Vagina (tissue), 2 donors: ENCODE results near the gene URM1. TPM values are rescaled to one million over a fixed set of nuclear protein-coding genes. Genes with fewer than 3 reads are reported as not detected.

Source experiments
- DNase-seq, 2 donors: peaks; one replicate each; pipeline ENCODE4 v3.0.0-alpha.2; 2017; ENCODE audit errors: extremely low spot score in 2 of 2
- H3K27ac ChIP-seq: fragments of 200-600 bp; sonication (generic); one replicate; pipeline ENCODE4 v1.5.1; 2019
- H3K27me3 ChIP-seq: fragments of 200-600 bp; sonication (generic); one replicate; pipeline ENCODE4 v1.5.1; 2019
- H3K36me3 ChIP-seq, 2 donors: fragments of 200-600 bp; sonication (generic); one replicate each; pipeline ENCODE4 v1.5.1; 2017 to 2019
- H3K4me1 ChIP-seq: fragments of 200-600 bp; sonication (generic); one replicate; pipeline ENCODE4 v1.5.1; 2019
- H3K4me3 ChIP-seq, 2 donors: fragments of 200-600 bp; sonication (generic); 1 replicate in 1 of 2; 2 replicates in 1 of 2; pipeline ENCODE4 v1.5.1; 2016 to 2019
- H3K9me3 ChIP-seq: fragments of 200-600 bp; sonication (generic); one replicate; pipeline ENCODE4 v1.5.1; 2019
- CTCF ChIP-seq, 3 experiments: fragments of 450-650 bp in 2 of 3; fragments of 200-600 bp in 1 of 3; sonication (generic) in 1 of 3; IDR thresholded peaks; one replicate each; pipeline ENCODE4 v1.5.1; 2017 to 2019; ENCODE audit warnings: antibody characterized with exemption in 3 of 3, mild to moderate bottlenecking in 2 of 3, moderate library complexity in 2 of 3
- POLR2A ChIP-seq, 2 donors: fragments of 450-650 bp; IDR thresholded peaks; one replicate each; pipeline ENCODE4 v1.6.1; 2017; ENCODE audit warnings: antibody characterized with exemption in 2 of 2, mild to moderate bottlenecking in 2 of 2, moderate library complexity in 2 of 2
- POLR2AphosphoS5 ChIP-seq, 2 donors: sonication (generic); formaldehyde crosslinking; IDR thresholded peaks; one replicate each; pipeline ENCODE4 v1.9.0; 2017; ENCODE audit warnings: antibody characterized with exemption in 2 of 2, mild to moderate bottlenecking in 2 of 2, low read depth in 1 of 2; ENCODE audit not compliant: insufficient read depth in 1 of 2
- intact Hi-C: fragments of 100-400 bp; cut with DNase I; formaldehyde crosslinking; loops from one replicate; pipeline ENCODE4 v1.15.1; 2023
- total RNA-seq: library from RNA; depleted of rRNA; stranded (reverse); fragments of >200 nt; gene quantifications from one replicate; pipeline ENCODE4 v1.2.3, GENCODE V29; 2016

The URM1 gene
- total RNA-seq, 1 donor from 2014 or later, result 15.2 TPM

GRCh38 chr9:128397831-128398230 lies 26.7 kb downstream of the URM1 start:
- intact Hi-C loops, result no loop called here
- H3K9me3 ChIP-seq, result no peaks in the 10 kb centered on the region
- peaks cover 0 to under 1% of the 10 kb centered on the region in 2 donors for H3K36me3 ChIP-seq
- no peak overlapping the region for H3K27ac ChIP-seq
- H3K4me3 ChIP-seq, result no peak overlapping the region
- no peaks in the 10 kb centered on the region for H3K27me3 ChIP-seq
- TF ChIP-seq POLR2AphosphoS5 (IDR thresholded peaks at IDR 0.05; ENCODE audit: insufficient read depth in 1 of 2, low read depth in 1 of 2) (no peak), CTCF (IDR thresholded peaks at IDR 0.05) (no peak), POLR2A (IDR thresholded peaks at IDR 0.05) (no peak)
- no peaks in the 10 kb centered on the region for H3K4me1 ChIP-seq
- no peak for DNase-seq

GRCh38 chr9:128399861-128400260 lies 28.7 kb downstream of the URM1 start:
- Histone ChIP-seq H3K4me1 (no peaks in the 10 kb centered on the region), H3K9me3 (no peaks in the 10 kb centered on the region), H3K27ac (no peak overlapping the region), H3K27me3 (no peaks in the 10 kb centered on the region), H3K4me3 (no peak overlapping the region), H3K36me3 (no peaks in the 10 kb centered on the region)
- DNase-seq, result no peak
- intact Hi-C loops, result no loop called here
- TF ChIP-seq POLR2A (IDR thresholded peaks at IDR 0.05), result no peak
- no peak for TF ChIP-seq POLR2AphosphoS5 (IDR thresholded peaks at IDR 0.05; ENCODE audit: insufficient read depth in 1 of 2, low read depth in 1 of 2)
- no peak for TF ChIP-seq CTCF (IDR thresholded peaks at IDR 0.05)

- no peaks in the 10 kb centered on the region for H3K27me3 ChIP-seq
- H3K9me3 ChIP-seq, result no peaks in the 10 kb centered on the region
- no peak overlapping the region for H3K27ac ChIP-seq
- H3K4me1 ChIP-seq, result no peaks in the 10 kb centered on the region
- H3K4me3 ChIP-seq, result no peak overlapping the region
- TF ChIP-seq POLR2AphosphoS5 (IDR thresholded peaks at IDR 0.05; ENCODE audit: insufficient read depth in 1 of 2, low read depth in 1 of 2) (no peak), CTCF (IDR thresholded peaks at IDR 0.05) (no peak), POLR2A (IDR thresholded peaks at IDR 0.05) (no peak)
- intact Hi-C loops, result no loop called here
- no peak for DNase-seq
- H3K36me3 ChIP-seq, result no peaks in the 10 kb centered on the region
Observed at GRCh38 chr9:128404560-128404959, 33.4 kb downstream of the URM1 start.

DNA sequence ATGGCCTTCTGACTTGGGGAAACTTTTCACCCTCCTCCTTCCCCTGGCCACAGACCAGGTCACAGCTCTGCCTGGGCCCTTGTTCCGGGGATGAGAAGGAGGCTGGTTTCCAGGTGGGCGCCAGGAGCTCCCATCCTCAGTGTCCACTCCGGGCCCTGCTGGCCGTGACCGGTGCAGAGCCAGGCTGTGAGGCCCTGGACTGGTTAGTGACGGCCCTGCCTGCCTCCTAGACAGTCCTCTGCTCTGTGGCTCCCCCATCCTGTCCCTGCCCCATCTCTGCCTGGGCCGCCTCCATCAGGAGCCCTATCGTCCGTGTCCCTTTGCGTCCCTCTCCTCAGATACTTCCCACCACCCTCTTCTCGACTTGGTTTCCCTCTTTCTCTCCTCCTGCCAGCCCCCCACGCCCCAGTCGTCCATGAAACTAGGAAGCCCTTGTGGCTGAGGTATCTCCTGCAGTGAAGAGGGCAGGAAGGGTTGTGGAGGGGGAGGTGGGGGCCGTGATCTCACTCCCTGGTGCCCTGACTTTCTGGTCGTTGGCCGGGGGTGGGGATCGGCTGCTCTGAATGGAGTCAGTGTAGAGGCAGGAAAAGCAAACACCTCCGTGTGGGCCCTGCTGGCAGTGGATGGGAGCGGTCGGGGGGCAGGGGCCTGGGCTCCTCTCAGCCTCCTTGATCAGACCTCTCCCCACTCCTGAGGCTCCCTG lies 34.1 kb downstream of the URM1 start:
- no peak for TF ChIP-seq POLR2AphosphoS5 (IDR thresholded peaks at IDR 0.05; ENCODE audit: insufficient read depth in 1 of 2, low read depth in 1 of 2)
- TF ChIP-seq CTCF (IDR thresholded peaks at IDR 0.05), result no peak
- no peak for TF ChIP-seq POLR2A (IDR thresholded peaks at IDR 0.05)
- no peaks in the 10 kb centered on the region for H3K9me3 ChIP-seq
- no peaks in the 10 kb centered on the region for H3K36me3 ChIP-seq
- intact Hi-C loops, result no loop called here
- no peak overlapping the region for H3K27ac ChIP-seq
- no peak for DNase-seq
- no peaks in the 10 kb centered on the region for H3K27me3 ChIP-seq
- no peak overlapping the region for H3K4me3 ChIP-seq
- H3K4me1 ChIP-seq, result no peaks in the 10 kb centered on the region

- DNase-seq, result no peak
- intact Hi-C loops, result no loop called here
- H3K9me3 ChIP-seq, result no peaks in the 10 kb centered on the region
- H3K4me3 ChIP-seq, result no peak overlapping the region
- H3K27me3 ChIP-seq, result no peaks in the 10 kb centered on the region
- no peaks in the 10 kb centered on the region for H3K36me3 ChIP-seq
- TF ChIP-seq POLR2A (IDR thresholded peaks at IDR 0.05) (no peak), POLR2AphosphoS5 (IDR thresholded peaks at IDR 0.05; ENCODE audit: insufficient read depth in 1 of 2, low read depth in 1 of 2) (no peak), CTCF (IDR thresholded peaks at IDR 0.05) (no peak)
- H3K27ac ChIP-seq, result no peak overlapping the region
- H3K4me1 ChIP-seq, result no peaks in the 10 kb centered on the region
Observed at GRCh38 chr9:128405780-128406171, 34.6 kb downstream of the URM1 start.
